Right forelimb (tissue), 1 donor: ENCODE results near the gene PTPRG.

Experiments
- DNase-seq: peaks from one replicate; pipeline ENCODE4 v3.0.0-alpha.2; 2018

PTPRG gene

GRCh38 chr3:61841111-61841845 is 279.9 kb downstream of the PTPRG start:
- DNase-seq = no peak

- no peak for DNase-seq
These were observed 280.6 kb downstream of the PTPRG start for GRCh38 chr3:61841988-61842387.

GRCh38 chr3:61844346-61844745 is 283.0 kb downstream of the PTPRG start:
- DNase-seq = no peak

- no peak for DNase-seq
These were observed 285.1 kb downstream of the PTPRG start for GRCh38 chr3:61846488-61846887.

- peak; percentile 56 for DNase-seq
These were observed 286.6 kb downstream of the PTPRG start for GRCh38 chr3:61847784-61848462.

GRCh38 chr3:61848885-61849284 is 287.5 kb downstream of the PTPRG start:
- DNase-seq = no peak

- no peak for DNase-seq
These were observed 292.5 kb downstream of the PTPRG start for GRCh38 chr3:61853912-61854311.

- DNase-seq = no peak
These were observed 293.8 kb downstream of the PTPRG start for GRCh38 chr3:61855211-61855610.

GRCh38 chr3:61857297-61857696 is 295.9 kb downstream of the PTPRG start:
- DNase-seq = no peak

- DNase-seq = no peak
These were observed 296.7 kb downstream of the PTPRG start for GRCh38 chr3:61858054-61858453.

- no peak for DNase-seq
These were observed 300.0 kb downstream of the PTPRG start for GRCh38 chr3:61861410-61861809.

GRCh38 chr3:61862614-61863289 is 301.4 kb downstream of the PTPRG start:
- DNase-seq = no peak

- no peak for DNase-seq
These were observed 302.2 kb downstream of the PTPRG start for GRCh38 chr3:61863579-61863978.

GRCh38 chr3:61864886-61865285 is 303.5 kb downstream of the PTPRG start:
- no peak for DNase-seq

GRCh38 chr3:61865466-61866152 is 304.2 kb downstream of the PTPRG start:
- no peak for DNase-seq

GRCh38 chr3:61866153-61866542 is 304.8 kb downstream of the PTPRG start:
- DNase-seq = no peak

GRCh38 chr3:61866961-61867461 is 305.6 kb downstream of the PTPRG start:
- no peak for DNase-seq

- DNase-seq = no peak
These were observed 307.1 kb downstream of the PTPRG start for GRCh38 chr3:61868499-61868898.

- DNase-seq = no peak
These were observed 308.0 kb downstream of the PTPRG start for GRCh38 chr3:61869371-61869770.

GRCh38 chr3:61871644-61872043 is 310.3 kb downstream of the PTPRG start:
- DNase-seq = no peak

GRCh38 chr3:61872077-61872706 is 310.8 kb downstream of the PTPRG start:
- DNase-seq = no peak

- DNase-seq = no peak
These were observed 313.9 kb downstream of the PTPRG start for GRCh38 chr3:61875046-61875844.
